ENCODE data around the gene LACTB.
"Not testable (repeated sequence)": the region's sequence is repeated elsewhere in the genome, so short reads cannot be mapped to it uniquely, and the experiment has no call there.

Gene LACTB

GRCh38 chr15:63090887-63091286 lies 30.8 kb upstream of the LACTB start:
- no peak for DNase-seq

- no peak for DNase-seq
These were observed 29.8 kb upstream of the LACTB start for GRCh38 chr15:63091679-63092446.

DNA sequence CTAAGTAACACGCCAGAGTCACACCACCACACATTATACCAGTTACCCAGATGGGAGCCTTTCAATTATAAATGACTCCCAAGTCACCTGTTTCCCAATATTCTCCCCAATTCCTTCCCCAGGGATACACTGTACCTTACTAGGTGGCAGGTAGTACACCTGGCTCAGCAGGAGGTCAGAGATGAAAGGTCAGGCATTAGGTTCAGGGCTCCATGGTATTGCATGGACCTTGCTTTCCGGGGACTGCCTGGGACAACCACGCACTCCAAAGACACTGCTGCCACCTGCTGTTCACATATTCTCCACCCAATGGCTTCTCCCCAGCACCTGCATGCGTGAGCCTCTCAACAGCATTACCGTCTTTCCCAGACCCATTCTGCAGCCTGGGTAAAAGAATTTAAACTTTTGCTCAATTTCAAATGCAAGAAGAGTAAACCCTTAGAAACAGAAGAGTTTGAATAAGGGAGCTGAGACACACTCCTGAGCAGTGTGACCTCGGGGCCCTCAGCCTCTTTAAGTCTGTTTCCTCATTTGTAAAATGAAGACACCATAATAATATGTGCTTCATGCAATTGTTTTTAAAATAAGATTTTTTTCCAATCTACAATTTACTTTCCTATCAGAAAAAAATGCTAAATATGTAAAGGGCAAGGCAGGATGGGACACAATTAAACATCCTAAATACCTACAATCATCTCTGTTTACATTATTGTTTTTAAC lies 28.0 kb upstream of the LACTB start:
- peak; percentile 78 for DNase-seq

DNA sequence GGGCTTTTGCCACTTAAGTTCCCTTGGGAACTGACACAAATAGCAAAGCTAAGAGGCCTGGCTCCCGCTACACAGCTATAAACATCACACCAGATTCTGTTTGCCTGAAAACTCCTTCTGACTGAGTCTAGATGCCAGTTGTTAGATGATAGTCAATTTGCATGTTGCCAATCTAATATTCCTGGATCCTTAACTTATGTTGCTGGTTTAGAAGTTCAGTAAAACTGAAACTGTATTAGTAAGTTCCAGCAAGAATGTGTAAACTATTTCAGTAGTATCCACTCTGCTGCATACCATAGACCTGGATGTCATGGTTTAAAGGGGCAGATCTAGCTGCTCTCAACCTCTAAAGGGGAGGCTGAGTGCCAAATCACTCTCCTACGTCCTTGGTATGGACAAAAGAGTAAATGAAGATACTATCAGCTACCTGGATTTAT lies 27.1 kb upstream of the LACTB start:
- DNase-seq: peak; percentile 92

DNA sequence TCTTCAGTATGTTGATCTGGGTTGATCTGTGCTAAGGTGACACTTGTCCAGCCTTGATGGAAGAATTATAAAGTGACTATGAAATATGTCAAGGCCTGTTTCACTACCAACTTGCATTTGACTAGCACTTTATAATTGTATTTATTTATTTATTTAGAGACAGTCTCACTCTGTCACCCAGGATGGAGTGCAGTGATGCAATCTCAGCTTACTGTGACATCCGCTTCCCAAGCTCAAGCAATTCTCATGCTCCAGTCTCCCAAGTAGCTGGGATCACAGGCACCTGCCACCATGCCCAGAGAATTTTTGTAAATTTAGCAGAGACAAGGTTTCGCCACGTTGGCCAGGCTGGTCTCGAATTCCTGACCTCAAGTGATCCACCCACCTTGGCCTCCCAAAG lies 25.5 kb upstream of the LACTB start:
- no peak for DNase-seq

GRCh38 chr15:63098901-63099300 lies 22.8 kb upstream of the LACTB start:
- not testable (repeated sequence) for DNase-seq

DNA sequence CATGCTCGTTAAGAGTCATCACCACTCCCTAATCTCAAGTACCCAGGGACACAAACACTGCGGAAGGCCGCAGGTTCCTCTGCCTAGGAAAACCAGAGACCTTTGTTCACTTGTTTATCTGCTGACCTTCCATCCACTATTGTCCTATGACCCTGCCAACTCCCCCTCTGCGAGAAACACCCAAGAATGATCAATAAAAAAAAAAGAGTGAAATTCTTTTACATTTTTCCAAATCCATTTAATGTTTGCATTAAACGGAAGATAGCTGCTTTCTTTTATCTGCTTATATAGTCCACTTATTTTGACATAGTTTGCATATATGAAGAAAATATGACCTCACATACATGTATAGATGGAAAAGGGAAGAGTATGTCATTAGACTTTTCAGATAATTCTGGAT lies 22.1 kb upstream of the LACTB start:
- DNase-seq: not testable (repeated sequence)

DNA sequence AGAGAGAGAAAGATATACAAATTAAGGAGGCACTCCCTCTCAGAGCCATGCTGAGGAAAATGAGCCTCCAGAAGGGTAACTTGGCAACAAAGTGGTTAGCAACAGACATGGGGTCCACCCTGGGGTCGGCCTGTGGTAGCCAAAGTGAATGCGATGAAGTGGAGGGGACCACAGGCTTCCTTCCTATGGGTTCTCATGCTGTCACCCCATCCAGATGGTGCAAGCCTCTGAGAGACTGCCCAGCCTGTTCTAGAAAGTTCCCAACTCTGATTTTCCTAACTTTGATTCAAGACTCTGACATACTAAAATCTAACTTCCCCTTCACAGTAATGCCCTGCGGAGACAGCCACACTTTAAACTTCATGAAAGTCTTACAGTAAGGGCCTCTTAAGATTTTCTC lies 18.2 kb upstream of the LACTB start:
- no peak for DNase-seq

GRCh38 chr15:63104727-63105126 lies 16.9 kb upstream of the LACTB start:
- peak; percentile 44 for DNase-seq

DNA sequence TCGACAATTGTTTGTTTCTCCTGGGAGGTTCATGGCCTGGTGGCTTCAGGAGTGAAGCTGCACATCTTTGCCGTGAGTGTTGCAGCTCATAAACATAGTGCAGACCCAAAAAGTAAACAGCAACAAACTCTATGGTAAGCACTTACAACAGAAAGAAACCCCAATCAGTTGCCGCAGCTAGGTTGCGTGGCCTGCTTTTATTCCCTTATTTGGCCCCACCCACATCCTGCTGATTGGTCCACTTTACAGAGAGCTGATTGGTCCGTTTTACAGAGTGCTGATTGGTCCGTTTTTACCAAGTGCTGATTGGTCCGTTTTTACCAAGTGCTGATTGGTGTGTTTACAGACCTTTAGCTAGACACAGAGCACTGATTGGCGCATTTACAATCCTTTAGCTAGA lies 16.3 kb upstream of the LACTB start:
- not testable (repeated sequence) for DNase-seq

DNA sequence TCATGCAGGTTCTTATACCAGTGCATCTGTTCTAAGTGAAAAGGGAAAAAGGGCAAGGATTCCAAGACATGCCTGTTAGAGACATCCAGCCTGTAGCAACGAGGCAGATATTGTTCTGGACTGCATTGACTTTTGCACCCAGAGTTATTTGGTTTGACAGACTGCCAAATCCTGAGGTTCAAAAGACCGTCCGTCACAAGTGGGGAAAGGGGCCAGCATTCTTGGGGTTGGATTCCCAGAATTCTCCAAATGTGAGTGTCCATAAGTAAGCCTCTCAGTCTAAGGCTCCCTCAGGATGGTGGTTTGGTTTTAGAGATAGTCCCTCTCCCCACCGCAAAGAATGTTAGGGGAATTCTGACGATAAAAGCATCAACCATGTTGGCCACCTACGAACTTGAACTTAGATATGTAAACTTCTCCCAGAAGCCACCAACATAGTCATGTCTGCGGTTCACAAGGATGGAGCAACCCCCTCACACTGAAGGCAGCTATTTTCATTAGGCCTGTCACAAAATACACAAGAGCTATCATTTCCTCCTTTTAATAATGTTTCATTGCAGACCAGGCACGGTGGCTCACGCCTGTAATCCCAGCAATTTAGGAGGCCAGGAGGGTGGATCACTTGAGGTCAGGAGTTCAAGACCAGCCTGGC lies 13.6 kb upstream of the LACTB start:
- DNase-seq: peak; percentile 100

GRCh38 chr15:63109498-63109897 lies 12.2 kb upstream of the LACTB start:
- DNase-seq: no peak

GRCh38 chr15:63109920-63110319 lies 11.7 kb upstream of the LACTB start:
- peak; percentile 81 for DNase-seq

- DNase-seq: no peak
These were observed 11.1 kb upstream of the LACTB start for GRCh38 chr15:63110428-63111026.

- no peak for DNase-seq
These were observed 10.2 kb upstream of the LACTB start for GRCh38 chr15:63111481-63111880.

DNA sequence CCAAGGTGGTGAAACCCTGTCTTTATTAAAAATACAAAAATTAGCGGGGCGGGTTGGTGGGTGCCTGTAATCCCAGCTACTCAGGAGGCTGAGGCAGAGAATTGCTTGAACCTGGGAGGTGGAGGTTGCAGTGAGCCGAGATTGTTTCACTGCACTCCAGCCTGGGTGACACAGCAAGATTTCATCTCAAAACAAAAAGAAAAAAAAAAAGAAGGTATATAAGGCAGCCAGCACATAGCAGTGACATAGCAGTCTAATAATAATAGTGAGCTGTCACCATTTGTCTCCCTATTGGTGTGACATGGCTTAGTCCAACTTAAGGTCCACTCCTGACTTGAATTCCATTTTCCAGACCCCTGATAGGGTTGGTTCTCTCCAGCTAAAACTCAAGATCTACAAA lies 8.8 kb upstream of the LACTB start:
- no peak for DNase-seq

GRCh38 chr15:63114465-63114864 lies 7.2 kb upstream of the LACTB start:
- DNase-seq: peak; percentile 61

DNA sequence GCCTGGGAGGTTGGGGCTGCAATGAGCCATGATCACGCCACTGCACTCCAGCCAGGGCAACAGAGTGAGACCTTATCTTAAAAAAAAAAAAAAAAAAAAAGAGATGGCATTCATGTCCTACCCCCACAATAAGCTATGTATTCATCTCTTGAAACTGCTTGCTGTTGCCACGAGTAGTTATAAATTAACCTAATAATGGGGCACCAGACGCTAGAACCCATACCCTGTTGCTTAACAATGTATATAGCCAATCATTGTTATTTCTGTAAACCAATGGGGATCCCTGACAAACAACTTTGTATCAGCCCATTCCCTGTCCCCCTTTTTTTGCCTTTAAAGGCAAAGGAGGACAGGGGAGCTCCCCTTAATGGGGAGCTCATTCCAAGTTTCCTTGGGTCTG lies 2.8 kb upstream of the LACTB start:
- DNase-seq: no peak

- peak; percentile 94 for DNase-seq
These were observed 578 bp downstream of the LACTB start for GRCh38 chr15:63122002-63122875.

DNA sequence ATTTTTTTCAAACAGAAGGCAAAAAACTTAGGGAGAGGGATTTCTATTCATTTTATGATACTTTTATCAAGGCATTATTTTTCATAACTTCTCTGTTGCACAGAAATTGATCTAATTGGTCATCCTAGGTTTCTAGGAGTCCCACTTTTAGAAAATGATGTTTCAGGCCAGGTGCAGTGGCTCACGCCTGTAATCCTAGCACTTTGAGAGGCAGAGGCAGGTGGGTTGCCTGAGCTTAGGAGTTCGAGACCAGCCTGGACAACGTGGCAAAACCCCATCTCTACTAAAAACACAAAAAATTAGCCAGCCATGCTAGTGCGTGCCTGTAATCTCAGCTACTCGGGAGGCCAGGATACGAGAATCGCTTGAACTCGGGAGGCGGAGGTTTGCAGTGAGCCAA lies 2.8 kb downstream of the LACTB start:
- no peak for DNase-seq

DNA sequence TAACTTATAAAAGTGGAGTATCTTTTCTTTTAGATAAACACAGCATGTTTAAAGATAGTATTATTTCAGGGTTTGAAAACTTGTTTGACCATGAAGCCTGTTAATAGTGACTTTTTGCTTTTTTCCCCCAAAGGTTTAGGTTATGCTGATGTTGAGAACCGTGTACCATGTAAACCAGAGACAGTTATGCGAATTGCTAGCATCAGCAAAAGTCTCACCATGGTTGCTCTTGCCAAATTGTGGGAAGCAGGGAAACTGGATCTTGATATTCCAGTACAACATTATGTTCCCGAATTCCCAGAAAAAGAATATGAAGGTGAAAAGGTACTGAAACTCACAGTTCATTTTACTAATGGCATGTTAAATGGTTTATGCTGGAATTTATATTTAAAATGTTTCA lies 5.1 kb downstream of the LACTB start:
- no peak for DNase-seq

DNA sequence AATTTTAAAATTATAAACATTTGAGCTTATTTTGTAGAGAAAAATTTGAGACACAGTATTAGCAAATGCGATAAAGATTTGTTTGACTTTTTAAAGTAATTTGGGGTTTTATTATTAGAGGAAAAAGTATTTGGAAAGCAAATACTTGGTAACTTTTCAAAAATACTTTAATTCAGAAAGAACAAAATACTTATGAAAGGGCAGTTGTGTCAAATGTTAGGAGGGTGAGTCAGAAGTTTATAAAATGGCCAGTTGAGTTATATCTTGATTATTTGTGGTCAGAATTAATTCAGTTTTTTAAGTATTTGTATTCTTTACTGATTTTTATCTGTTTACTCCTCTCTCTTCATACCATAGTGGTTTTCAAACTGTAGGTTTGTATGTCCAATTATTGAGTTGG lies 12.1 kb downstream of the LACTB start:
- DNase-seq: no peak

Data from NCI-H226 (cell line).